ENCODE measurements around the gene POU2F1. TPM values are rescaled to one million over a fixed set of nuclear protein-coding genes. Genes with fewer than 3 reads are reported as not detected.

The POU2F1 gene
- total and polyA plus RNA-seq, 11 donors = 2.4 to 13.4 (median 8.8) TPM

DNA sequence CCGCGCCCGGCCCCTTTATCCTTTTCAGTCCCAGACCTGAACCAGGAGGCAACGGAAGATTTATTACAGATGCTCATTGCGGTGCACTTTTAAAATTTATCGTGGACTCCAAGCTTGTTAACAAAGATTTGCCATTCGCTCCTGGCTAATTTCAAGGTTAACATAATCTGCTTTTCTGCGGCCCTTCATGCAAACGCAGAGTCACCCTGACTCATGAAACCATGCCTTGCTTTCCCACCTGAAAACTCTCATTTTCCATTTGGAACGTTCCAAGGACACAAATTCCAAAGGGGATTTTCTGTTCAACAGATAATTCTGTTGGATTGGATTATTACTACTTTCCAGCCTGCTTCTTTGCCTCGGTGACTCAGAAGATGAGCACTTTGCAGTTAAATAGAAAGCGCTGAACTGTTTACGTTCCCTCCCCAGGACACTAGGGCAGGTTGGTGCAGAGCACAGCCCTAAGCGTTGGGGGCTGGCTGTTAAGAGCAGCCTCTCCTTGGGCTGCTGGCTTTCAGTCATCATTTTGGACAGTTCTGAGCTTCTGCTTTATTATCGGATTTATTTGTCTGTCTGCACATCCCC is 246.5 kb downstream of the POU2F1 start:
- Histone ChIP-seq H3K36me3 (no peaks in the 10 kb centered on the region), H3K4me3 (no peak overlapping the region), H3K9me3 (no peaks in the 10 kb centered on the region), H3K27me3 (no peaks in the 10 kb centered on the region), H3K4me1 (peaks cover 0 to 8% (median 0%) of the 10 kb centered on the region in 12 donors), H3K27ac (no peak overlapping the region)
- TF ChIP-seq, protein P1, sequence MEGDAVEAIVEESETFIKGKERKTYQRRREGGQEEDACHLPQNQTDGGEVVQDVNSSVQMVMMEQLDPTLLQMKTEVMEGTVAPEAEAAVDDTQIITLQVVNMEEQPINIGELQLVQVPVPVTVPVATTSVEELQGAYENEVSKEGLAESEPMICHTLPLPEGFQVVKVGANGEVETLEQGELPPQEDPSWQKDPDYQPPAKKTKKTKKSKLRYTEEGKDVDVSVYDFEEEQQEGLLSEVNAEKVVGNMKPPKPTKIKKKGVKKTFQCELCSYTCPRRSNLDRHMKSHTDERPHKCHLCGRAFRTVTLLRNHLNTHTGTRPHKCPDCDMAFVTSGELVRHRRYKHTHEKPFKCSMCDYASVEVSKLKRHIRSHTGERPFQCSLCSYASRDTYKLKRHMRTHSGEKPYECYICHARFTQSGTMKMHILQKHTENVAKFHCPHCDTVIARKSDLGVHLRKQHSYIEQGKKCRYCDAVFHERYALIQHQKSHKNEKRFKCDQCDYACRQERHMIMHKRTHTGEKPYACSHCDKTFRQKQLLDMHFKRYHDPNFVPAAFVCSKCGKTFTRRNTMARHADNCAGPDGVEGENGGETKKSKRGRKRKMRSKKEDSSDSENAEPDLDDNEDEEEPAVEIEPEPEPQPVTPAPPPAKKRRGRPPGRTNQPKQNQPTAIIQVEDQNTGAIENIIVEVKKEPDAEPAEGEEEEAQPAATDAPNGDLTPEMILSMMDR (IDR thresholded peaks at IDR 0.05) = no peak
- TF ChIP-seq POLR2A (IDR thresholded peaks at IDR 0.05) = no peak
- 86 to 89% (median 89%) methylated on average over 15 of the region's 15 CpGs for WGBS, 4 donors
- DNase-seq (no peak), ATAC-seq (no peak)
- intact Hi-C loops (cut with DNase I) = no loop called here

DNA sequence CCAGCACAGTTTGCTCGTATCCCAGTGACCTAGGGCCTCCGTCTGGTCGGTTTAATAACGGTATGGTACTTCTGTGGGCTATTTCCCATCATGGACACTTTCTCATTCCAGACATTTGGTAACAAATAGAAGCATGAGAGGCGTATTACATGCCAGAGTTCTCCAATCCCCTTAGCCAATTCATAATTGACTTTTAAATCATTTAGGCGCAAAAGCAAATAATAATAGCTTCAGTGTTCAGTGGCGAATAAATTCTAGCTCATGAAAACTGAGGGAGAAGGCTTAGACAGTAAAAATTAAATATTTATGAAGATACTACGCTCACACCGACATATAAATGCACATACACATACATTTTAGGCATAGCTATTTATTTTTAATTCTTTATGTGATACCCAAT is 247.1 kb downstream of the POU2F1 start:
- DNase-seq = no peak
- TF ChIP-seq, protein P1 (IDR thresholded peaks at IDR 0.05) = no peak
- no peak for TF ChIP-seq POLR2A (IDR thresholded peaks at IDR 0.05)
- WGBS, 4 donors = 78 to 87% (median 85%) methylated on average over 9 of the region's 9 CpGs

DNA sequence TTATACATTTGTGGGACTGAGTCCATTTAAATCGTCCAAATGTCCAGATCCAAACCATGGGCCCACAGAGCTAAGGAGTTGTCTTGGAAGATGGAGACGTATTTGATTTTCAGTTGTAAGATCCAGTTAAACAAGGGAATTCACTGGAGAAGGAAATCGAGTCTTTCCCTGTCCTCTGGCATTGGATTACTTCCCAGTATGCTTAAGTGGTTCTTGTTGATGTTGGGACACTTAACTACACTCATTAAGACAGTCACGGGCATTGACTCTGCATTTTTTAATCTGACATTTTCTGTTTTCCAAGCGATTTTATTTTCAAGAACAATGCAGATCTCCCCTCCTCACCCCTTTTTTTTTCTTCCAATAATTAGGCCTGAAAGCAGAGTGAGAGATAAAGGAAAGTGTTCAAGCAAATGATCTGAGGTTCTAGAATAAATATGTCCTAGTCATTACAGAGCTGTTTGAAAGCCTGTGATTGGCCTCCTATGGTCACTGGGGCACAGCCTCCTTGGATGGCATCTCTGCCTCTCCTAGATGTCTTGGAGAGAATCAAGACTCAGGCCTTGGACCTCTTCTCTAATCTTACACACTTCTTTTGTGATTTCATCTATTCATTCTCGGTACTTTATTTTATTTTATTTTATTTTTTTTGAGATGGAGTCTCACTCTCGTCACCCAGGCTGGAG is 248.7 kb downstream of the POU2F1 start:
- ATAC-seq = no peak
- no peak for DNase-seq
- Histone ChIP-seq H3K36me3 (no peaks in the 10 kb centered on the region), H3K27ac (no peak overlapping the region), H3K27me3 (no peaks in the 10 kb centered on the region), H3K9me3 (no peaks in the 10 kb centered on the region), H3K4me3 (no peak overlapping the region), H3K4me1 (peaks cover 0 to 8% (median 0%) of the 10 kb centered on the region in 12 donors)
- intact Hi-C loops (cut with DNase I) = no loop called here
- 71 to 78% (median 75%) methylated on average over 7 of the region's 7 CpGs for WGBS, 4 donors
- TF ChIP-seq POLR2A (IDR thresholded peaks at IDR 0.05) = no peak
- TF ChIP-seq, protein P1 (IDR thresholded peaks at IDR 0.05) = no peak

More for the DNA sequence above, 247.1 kb downstream of the POU2F1 start:
- Histone ChIP-seq H3K4me1 (peaks cover 0 to 8% (median 0%) of the 10 kb centered on the region in 12 donors), H3K36me3 (no peaks in the 10 kb centered on the region), H3K27ac (no peak overlapping the region), H3K27me3 (no peaks in the 10 kb centered on the region), H3K9me3 (no peaks in the 10 kb centered on the region), H3K4me3 (no peak overlapping the region)
- ATAC-seq = no peak
- intact Hi-C loops (cut with DNase I) = no loop called here

DNA sequence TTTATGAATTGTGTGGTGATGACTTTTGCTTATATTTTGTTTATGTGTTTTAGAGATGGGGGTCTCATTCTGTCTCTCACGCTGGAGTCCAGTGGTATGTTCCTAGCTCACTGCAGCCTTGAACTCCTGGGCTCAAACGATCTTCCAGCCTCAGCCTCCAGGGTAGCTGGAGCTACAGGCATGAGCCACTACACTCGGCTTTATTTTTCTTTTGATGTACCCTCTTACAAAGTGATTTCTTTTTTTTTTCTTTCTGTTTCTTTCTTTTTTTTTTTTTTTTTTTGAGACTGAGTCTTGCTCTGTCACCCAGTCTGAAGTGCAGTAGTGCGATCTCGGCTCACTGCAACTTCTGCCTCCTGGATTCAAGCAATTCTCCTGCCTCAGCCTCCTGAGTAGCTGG is 250.9 kb downstream of the POU2F1 start:
- Histone ChIP-seq H3K36me3 (no peaks in the 10 kb centered on the region), H3K4me3 (no peak overlapping the region), H3K27ac (no peak overlapping the region), H3K27me3 (no peaks in the 10 kb centered on the region), H3K4me1 (no peaks in the 10 kb centered on the region), H3K9me3 (peaks cover 0 to 5% (median 0%) of the 10 kb centered on the region in 12 donors)
- DNase-seq (no peak), ATAC-seq (no peak)
- intact Hi-C loops (cut with DNase I) = no loop called here
- 85 to 90% (median 88%) methylated on average over 5 of the region's 5 CpGs for WGBS, 4 donors
- TF ChIP-seq, protein P1 (IDR thresholded peaks at IDR 0.05) = no peak
